Measurements from ENCODE around the gene IGSF5.

IGSF5 gene

DNA sequence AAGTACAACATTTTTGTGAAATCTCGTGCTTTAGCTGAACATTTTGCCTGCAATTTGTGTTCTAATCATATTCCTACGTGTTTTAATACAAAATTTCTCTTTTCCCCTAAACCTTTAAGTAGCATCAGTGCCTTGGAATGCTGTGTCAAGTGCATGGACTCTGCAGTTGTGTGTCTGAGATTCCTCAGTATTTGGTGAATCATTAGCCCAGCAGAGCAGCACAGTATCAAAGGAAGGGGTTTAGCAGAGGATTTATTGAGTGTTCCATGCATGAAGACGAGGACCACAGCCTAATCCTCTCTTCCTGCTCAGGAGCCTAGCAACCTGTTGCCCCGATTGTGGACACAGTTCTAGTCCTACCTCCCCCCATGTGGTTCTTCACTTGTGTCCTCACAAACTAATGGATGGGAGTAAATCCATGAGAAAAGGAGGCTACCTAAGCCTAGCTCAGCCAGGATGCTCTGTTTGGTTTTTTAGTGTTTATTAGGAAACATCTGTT is 92.9 kb downstream of the IGSF5 start:
- no peak for DNase-seq

DNA sequence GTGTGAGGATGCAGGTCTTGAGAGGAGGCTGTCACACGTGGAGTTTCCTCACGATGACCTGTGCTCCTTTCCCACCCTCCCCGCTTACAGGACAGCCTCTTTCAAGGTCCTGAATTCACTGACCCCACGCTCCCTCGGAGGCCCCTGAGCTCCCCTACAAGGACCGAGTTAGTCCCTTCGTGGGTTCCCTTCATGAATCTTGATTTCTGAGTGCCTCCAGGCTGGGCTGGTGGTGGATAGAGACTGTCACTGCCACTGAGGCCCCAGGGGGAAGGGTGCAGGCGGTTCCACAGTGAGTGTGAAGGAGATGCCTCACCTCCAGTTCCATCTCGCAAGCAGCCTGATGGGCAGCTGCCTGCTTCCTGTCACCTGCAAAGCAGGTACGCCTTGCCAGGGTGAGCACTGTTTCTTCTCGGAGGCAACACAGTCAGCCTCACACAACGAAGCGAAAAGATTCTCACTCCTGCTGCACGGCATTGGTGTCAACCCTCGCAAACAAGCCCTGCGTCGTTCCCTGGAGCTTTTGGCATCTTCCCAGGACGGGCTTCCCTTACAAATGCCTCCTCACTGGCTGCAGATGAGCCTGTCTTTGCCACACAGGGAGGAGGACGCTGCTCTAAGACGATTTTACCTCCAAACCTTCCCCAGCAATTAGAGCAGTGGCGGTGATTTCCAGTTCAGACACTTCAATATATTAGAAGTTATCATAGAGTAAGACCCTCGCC is 95.6 kb downstream of the IGSF5 start:
- no peak for DNase-seq

DNA sequence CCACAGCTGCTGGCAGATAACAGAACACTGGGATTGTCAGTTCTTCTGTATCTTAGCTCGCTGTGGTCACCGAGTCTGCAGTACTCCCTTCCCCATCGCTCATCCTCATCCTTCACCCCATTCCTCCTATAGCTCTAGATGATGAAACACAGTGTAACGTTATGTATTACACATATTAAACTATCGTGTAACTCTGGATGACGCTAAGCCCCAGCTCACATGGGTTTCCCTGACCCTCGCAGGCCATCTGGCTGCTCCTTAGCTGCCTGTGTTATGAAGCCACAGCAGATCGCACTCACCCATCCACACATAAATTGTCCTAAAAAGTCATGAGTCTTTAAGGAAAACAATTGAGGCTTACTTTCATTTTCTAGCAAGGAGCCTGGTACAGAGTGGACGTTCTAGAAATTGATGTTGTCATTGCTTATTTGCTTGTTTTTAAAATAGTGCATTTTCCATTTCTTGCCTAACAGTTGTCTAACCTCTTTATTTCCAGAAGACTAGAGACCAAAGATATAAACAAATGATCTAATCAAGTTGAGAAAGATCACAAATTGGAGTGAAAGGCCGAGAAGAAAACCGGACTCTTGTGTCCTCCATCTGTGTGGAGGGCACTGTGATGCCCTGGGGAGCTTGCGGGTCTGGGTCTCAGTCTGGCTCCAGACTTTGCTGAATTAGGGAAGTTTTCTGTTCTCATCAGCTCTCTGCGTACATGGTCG is 97.9 kb downstream of the IGSF5 start:
- DNase-seq, result no peak

DNA sequence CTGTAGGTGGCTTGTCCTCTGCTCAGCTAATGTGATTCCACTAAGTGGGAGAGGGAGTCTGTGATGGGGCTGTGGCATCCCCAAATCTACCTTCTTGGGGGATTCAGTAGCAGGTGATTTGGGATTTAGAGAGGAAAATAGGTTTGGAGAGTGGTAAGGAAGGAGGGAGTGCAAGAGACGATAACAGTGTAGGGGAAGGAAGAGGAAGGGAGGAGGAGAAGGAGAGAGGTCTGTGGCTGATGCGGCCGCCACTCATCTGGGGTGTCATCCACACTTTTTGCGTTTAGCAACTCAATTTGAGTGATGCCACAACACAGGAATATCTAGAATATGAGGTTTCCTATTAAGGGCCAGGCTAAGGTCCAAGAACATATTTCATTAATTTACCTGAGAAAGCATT is 98.5 kb downstream of the IGSF5 start:
- no peak for DNase-seq

DNA sequence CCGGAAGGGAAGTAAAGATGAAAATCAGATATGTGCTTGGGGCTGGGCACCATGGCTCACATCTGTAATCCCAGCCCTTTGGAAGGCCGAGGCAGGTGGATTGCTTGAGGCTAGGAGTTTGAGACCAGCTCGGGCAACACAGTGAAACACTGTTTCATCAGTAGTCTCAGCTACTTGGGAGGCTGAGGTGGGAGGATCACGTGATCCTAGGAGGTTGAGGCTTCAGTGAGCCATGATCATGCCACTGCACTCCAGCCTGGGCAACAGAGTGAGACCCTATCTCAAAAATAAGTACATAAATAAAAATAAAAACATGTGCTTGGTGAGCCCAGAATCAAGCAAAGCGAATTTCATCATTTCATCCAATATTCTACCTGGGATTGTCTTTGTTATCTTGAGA is 98.9 kb downstream of the IGSF5 start:
- no peak for DNase-seq

DNA sequence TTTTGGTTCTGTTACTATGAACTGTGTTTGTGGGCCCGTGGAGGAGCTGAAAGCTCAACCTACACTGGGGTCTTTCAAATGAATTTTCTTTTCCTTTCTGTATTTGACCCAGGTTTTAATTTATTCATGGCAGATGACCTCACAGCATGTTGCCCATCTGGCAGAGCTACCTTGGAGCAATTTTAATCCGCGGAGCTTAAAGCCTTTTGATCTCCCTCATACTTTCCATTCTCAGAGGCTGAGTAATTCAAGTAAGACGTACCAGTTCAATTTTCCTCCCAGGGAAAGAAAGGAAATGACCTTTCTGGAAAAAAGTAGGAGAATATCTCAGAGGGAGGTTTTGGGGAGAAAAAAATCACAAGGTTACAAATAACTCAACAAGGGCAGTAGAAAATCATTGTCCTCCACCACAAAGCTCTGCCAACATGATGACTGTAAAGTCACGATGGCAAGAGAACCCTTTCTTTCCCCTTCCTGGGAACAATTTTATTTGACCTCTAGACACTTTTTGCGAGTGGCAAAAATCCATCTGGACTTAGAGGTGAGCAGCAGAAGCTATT is 100.7 kb downstream of the IGSF5 start:
- no peak for DNase-seq

DNA sequence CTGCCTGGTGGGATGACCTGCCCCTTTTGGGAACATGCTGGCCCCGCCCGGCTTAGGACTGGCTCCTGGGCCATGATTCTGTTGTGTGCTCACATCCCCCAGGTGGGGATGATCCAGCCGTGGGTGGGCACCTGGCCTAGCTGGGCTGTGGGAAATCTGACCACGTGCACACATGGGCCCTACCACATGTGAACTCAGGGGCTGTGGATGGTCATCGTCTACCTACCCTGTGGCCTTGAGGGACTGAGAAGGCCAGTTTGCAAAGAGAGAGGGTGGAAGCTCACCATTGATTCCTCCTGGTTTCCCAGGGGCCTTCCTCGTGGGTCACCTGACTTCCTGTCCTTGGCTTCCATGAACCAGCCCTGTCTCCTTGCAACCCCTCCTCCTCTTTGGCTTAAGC is 102.9 kb downstream of the IGSF5 start:
- DNase-seq, result no peak

DNA sequence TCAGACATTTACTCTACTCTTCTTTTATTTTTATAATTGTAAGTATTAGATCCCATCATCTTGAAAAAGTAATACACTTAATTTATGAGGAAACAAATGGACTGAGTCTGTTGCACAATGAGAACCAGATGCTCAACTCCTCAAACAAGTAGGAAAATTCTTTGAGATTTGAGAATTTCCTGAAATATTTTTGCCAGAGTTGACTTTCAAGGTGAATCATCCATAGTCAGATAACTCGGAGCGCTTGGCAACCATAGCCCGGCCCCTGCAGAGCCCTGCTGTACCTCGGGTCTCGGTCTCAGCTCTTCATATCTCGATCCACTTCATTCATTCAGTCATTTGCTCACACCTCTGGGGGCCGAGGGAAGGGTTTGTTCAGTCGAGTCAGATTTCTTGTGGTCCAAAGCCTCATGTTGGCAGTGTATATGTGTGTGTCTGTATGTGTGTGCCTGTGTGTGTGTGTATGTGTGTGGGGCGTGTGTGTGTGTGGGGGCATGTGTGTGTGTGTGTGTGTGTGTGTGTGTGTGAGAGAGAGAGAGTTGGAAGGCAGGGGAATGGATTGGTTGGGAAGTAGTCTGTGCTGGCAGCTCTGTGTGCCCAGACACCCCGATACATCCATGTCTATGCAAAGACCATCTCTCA is 104.2 kb downstream of the IGSF5 start:
- no peak for DNase-seq

DNA sequence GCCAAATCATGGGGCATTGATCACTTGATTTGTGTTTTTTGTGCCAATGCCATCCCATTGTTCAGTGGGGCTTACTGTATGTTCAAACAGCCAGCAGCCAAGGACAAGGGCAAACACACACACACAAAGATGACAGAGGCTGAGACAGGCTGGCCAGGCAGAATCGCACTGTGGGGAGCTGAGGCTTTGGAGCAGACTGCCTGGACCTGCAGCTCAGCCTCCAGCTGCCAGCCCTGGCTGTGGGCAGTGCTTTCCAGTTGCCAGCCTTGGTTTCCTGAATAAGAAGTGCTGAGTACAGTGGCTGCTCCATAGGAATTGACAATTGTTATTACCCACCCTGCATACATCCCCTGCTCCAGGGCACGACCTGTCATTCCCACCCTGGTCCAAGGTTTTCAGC is 105.3 kb downstream of the IGSF5 start:
- no peak for DNase-seq

DNA sequence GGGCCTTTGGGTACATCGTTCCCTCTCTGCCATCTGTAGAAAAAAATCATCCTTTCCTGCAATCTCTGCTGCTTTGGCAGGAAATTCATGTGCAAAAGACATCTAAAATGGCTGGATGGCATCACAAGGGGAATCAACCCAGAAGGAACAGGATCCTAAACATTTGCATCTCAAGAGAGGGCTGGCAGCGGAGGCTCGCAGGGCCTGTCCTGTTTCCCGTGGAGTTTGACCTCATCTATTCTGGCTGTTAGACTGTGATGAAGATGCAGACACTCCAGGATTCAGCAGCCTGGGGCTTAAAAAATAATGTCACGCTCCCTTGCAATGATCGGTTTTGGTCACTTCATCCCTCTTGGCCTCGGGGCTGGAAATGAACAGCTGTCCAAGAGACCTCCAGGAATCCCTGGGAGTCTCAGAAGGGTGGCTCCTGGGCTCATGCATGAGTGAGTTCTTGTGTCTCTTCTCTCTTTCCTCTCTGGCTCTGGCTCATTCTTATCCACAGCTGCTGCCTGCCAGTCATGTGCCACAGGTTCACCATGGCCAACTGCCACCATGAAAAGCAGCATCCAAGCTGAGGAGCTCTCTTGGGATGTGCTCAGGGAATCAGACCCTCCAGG is 106.1 kb downstream of the IGSF5 start:
- no peak for DNase-seq
